ENCODE data around the gene MAP2K4. TPM values are rescaled to one million over a fixed set of nuclear protein-coding genes. Genes with fewer than 3 reads are reported as not detected.

Gene MAP2K4
- total RNA-seq, 4 donors from 2014 or later, result 17.6 to 28.6 (median 24.0) TPM

GRCh38 chr17:12122075-12122474 is 101.4 kb downstream of the MAP2K4 start:
- Histone ChIP-seq H3K27me3 (no peaks in the 10 kb centered on the region), H3K9me3 (no peaks in the 10 kb centered on the region), H3K27ac (peak overlapping the region in 1 of 4 donors; percentile 23), H3K36me3 (peaks cover 0 to 47% (median 4%) of the 10 kb centered on the region in 3 donors), H3K4me3 (no peak overlapping the region), H3K4me1 (peaks cover 0 to 6% (median 0%) of the 10 kb centered on the region in 4 donors)
- TF ChIP-seq EP300 (IDR thresholded peaks at IDR 0.05), result no peak
- no peak for TF ChIP-seq CTCF (IDR thresholded peaks at IDR 0.05)
- TF ChIP-seq POLR2A (IDR thresholded peaks at IDR 0.05), result no peak
- 75% methylated on average over 6 of the region's 6 CpGs for WGBS, 2 donors
- DNase-seq (ENCODE audit: low spot score in 2 of 2), result no peak

GRCh38 chr17:12127177-12127576 is 106.5 kb downstream of the MAP2K4 start:
- Histone ChIP-seq H3K36me3 (peaks cover 0 to 77% (median 4%) of the 10 kb centered on the region in 3 donors), H3K27me3 (no peaks in the 10 kb centered on the region), H3K27ac (no peak overlapping the region), H3K4me1 (no peaks in the 10 kb centered on the region), H3K4me3 (no peak overlapping the region), H3K9me3 (no peaks in the 10 kb centered on the region)
- no peak for TF ChIP-seq EP300 (IDR thresholded peaks at IDR 0.05)
- no peak for TF ChIP-seq CTCF (IDR thresholded peaks at IDR 0.05)
- TF ChIP-seq POLR2A (IDR thresholded peaks at IDR 0.05), result no peak
- whole genome bisulfite sequencing, 2 donors, result 86 to 95% methylated on average over 2 of the region's 2 CpGs
- no peak for DNase-seq (ENCODE audit: low spot score in 2 of 2)

- DNase-seq (ENCODE audit: low spot score in 2 of 2), result no peak
- 47 to 78% methylated on average over 2 of the region's 2 CpGs for WGBS, 2 donors
- Histone ChIP-seq H3K4me3 (no peak overlapping the region), H3K27ac (no peak overlapping the region), H3K9me3 (no peaks in the 10 kb centered on the region), H3K27me3 (no peaks in the 10 kb centered on the region), H3K4me1 (no peaks in the 10 kb centered on the region), H3K36me3 (peaks cover 0 to 77% (median 4%) of the 10 kb centered on the region in 3 donors)
- TF ChIP-seq CTCF (IDR thresholded peaks at IDR 0.05) (no peak), EP300 (IDR thresholded peaks at IDR 0.05) (no peak), POLR2A (IDR thresholded peaks at IDR 0.05) (no peak)
These were observed 107.0 kb downstream of the MAP2K4 start for GRCh38 chr17:12127667-12128066.

GRCh38 chr17:12128946-12129345 is 108.3 kb downstream of the MAP2K4 start:
- no peaks in the 10 kb centered on the region for H3K4me1 ChIP-seq
- H3K27me3 ChIP-seq, result no peaks in the 10 kb centered on the region
- peaks cover 0 to 86% (median 4%) of the 10 kb centered on the region in 3 donors for H3K36me3 ChIP-seq
- TF ChIP-seq POLR2A (IDR thresholded peaks at IDR 0.05) (no peak), EP300 (IDR thresholded peaks at IDR 0.05) (no peak), CTCF (IDR thresholded peaks at IDR 0.05) (no peak)
- 95 to 98% methylated on average over 7 of the region's 7 CpGs for WGBS, 2 donors
- no peaks in the 10 kb centered on the region for H3K9me3 ChIP-seq
- DNase-seq (ENCODE audit: low spot score in 2 of 2), result no peak
- no peak overlapping the region for H3K4me3 ChIP-seq
- H3K27ac ChIP-seq, result no peak overlapping the region

- Histone ChIP-seq H3K27me3 (no peaks in the 10 kb centered on the region), H3K36me3 (peaks cover 0 to 88% (median 0%) of the 10 kb centered on the region in 3 donors)
- no peak for TF ChIP-seq CTCF (IDR thresholded peaks at IDR 0.05)
- no peak for TF ChIP-seq POLR2A (IDR thresholded peaks at IDR 0.05)
- no peak for TF ChIP-seq EP300 (IDR thresholded peaks at IDR 0.05)
These were observed 112.5 kb downstream of the MAP2K4 start for GRCh38 chr17:12133183-12133582.

More at GRCh38 chr17:12133183-12133582, 112.5 kb downstream of the MAP2K4 start:
- no peak overlapping the region for H3K4me3 ChIP-seq
- WGBS, 2 donors, result 73 to 81% methylated on average over 6 of the region's 6 CpGs
- DNase-seq (ENCODE audit: low spot score in 2 of 2), result no peak
- no peaks in the 10 kb centered on the region for H3K4me1 ChIP-seq
- H3K9me3 ChIP-seq, result peaks cover 0 to 14% (median 2%) of the 10 kb centered on the region in 4 donors
- H3K27ac ChIP-seq, result no peak overlapping the region
